GM19238 (cell line): ENCODE results near the gene CUZD1.
A peak's percentile ranks its signal among the peaks of the same experiment; 100 is the strongest.

Source experiments
- DNase-seq: peaks from one replicate; pipeline ENCODE4 v3.0.0; 2011; ENCODE audit warnings: low spot score; ENCODE audit not compliant: insufficient read length

CUZD1 gene

DNA sequence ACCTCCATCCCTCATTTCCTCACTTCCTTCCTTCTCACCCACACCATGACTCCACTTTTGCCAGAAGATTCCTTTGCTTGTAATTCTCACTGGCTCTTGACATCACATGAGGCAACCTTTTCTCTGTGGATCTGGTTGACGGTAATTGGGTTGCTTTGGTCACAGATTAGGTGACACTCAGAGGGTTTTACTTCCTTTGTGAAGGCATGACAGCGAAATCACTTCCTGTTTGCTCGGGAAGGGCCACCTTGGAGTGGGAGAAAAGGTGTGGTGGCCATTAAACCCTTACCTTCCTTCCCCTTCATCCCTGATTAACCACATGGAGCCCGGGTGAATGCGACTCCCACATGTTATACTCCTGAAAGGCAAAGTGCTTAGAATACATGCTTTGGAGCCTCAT lies 30.2 kb downstream of the CUZD1 start:
- no peak for DNase-seq

DNA sequence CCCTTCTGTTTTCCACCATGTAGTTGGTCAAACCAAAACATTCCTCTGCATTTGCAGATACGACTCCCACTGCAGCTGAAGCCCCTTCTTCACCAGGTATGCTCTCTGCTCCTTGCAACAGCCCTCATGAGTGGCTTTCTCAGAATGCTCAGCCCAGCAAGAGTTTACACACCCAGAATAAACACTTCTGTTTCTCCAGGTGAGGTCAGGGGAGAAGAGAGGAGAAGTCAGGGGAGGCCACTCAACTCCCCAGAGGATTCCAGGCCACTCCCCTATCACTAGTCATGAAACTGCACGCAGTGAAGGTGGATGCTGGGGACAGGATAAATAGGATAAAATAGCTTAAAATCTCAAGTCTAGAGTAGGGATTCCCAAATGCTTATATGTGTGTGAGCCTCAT lies 31.2 kb downstream of the CUZD1 start:
- no peak for DNase-seq

- no peak for DNase-seq
Observed at GRCh38 chr10:122812751-122813150, 32.9 kb downstream of the CUZD1 start.

- no peak for DNase-seq
Observed at GRCh38 chr10:122802282-122802681, 43.4 kb downstream of the CUZD1 start.

- DNase-seq: no peak
Observed at GRCh38 chr10:122798704-122799231, 46.9 kb downstream of the CUZD1 start.

GRCh38 chr10:122796796-122797195 lies 48.9 kb downstream of the CUZD1 start:
- DNase-seq: no peak

- no peak for DNase-seq
Observed at GRCh38 chr10:122795924-122796323, 49.7 kb downstream of the CUZD1 start.

- peak; percentile 16 for DNase-seq
Observed at GRCh38 chr10:122786269-122786668, 59.4 kb downstream of the CUZD1 start.

DNA sequence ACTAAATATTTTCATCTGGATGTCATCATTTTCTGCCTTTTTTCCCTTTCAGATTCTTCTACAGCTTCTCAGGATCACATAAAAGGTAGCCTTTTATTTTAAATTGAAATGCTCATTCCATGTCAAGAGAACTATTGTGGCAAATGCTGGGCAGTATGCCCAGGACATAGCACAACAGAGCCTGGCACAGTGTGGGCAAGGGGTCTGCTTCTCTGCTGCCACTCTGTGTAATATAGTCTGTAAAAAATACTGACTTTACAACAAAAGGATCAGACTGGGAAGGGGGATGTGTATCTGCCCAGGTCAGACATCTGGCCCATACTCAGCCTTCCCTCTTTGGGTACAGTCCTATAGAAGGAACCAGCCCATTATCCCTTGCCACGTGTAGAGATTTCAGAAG lies 62.7 kb downstream of the CUZD1 start:
- no peak for DNase-seq
